Coronary artery (tissue), 2 donors: ENCODE measurements around the gene C19orf44.
A peak's percentile ranks its signal among the peaks of the same experiment; 100 is the strongest.
"Not testable (repeated sequence)": the region's sequence is repeated elsewhere in the genome, so short reads cannot be mapped to it uniquely, and the experiment has no call there.

ENCODE experiments used
- DNase-seq: peaks from one replicate; pipeline ENCODE4 v3.0.0-alpha.2; 2017; ENCODE audit warnings: low spot score
- H3K27ac ChIP-seq, 2 donors: fragments of 200-600 bp; sonication (generic); one replicate each; pipeline ENCODE4 v1.5.1; 2016 to 2019
- H3K4me3 ChIP-seq: fragments of 200-600 bp; sonication (generic); 2 replicates; pipeline ENCODE4 v1.5.1; 2016; ENCODE audit warnings: mild to moderate bottlenecking, moderate library complexity
- TF ChIP-seq, protein P1 (sequence below): fragments of 200-600 bp; sonication (generic); IDR thresholded peaks from one replicate; pipeline ENCODE4 v1.5.1; 2019; ENCODE audit warnings: antibody characterized with exemption

C19orf44 gene

DNA sequence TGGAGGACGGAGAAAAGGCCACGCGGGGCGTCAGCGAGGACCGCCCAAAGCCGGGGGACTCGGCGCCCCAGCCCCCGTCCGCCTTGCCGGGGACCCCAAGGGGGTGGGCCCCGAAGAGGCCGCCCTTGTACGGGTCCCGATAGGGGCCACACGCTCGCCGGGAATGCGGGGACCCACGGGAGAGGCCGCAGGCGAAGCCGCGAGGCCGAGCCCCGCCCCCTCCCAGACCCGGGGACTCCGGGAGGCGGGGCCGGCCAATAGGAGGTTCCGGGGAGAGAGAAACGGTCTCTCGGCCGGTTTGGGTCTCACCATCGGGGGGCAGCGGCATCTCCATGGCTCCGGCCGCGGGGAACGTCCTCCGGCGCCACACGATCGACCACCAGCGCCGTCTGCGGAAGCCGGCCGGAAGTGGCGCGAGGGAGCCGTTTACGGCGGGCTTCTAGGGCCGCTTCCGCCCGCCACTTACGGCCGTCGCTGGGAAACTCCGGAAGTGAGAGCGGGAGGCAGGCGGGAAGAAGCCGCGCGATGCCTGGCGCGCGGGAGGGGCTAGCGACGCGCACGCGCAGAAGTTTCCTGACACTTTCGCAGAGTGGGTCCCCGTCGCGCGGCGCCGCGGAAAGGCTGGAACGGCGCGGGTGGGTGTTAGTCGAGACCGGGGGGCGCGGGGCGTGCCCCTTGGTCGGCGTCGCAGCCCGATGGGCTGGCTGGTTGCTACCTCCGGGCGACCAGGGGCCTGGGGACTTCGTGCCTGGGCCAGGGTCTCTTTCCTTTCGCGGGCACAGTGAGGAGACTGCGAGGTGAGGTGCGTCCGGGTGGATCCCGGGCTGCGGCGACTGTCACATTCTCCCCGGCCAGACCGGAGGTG, 46.1 kb downstream of the C19orf44 start, which contains the start of gene CHERP:
Gene CHERP, minus strand, starts transcription at position 393 of the 865 bp plus-strand sequence. Its CDS starts 59 bp downstream, at position 334.
- H3K4me3 ChIP-seq = peak within 1 kb of the TSS; percentile 90
- H3K27ac ChIP-seq = peak within 1 kb of the TSS; percentile 80 to 89
- TF ChIP-seq, protein P1, sequence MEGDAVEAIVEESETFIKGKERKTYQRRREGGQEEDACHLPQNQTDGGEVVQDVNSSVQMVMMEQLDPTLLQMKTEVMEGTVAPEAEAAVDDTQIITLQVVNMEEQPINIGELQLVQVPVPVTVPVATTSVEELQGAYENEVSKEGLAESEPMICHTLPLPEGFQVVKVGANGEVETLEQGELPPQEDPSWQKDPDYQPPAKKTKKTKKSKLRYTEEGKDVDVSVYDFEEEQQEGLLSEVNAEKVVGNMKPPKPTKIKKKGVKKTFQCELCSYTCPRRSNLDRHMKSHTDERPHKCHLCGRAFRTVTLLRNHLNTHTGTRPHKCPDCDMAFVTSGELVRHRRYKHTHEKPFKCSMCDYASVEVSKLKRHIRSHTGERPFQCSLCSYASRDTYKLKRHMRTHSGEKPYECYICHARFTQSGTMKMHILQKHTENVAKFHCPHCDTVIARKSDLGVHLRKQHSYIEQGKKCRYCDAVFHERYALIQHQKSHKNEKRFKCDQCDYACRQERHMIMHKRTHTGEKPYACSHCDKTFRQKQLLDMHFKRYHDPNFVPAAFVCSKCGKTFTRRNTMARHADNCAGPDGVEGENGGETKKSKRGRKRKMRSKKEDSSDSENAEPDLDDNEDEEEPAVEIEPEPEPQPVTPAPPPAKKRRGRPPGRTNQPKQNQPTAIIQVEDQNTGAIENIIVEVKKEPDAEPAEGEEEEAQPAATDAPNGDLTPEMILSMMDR = no peak
- peak; percentile 93 for DNase-seq

DNA sequence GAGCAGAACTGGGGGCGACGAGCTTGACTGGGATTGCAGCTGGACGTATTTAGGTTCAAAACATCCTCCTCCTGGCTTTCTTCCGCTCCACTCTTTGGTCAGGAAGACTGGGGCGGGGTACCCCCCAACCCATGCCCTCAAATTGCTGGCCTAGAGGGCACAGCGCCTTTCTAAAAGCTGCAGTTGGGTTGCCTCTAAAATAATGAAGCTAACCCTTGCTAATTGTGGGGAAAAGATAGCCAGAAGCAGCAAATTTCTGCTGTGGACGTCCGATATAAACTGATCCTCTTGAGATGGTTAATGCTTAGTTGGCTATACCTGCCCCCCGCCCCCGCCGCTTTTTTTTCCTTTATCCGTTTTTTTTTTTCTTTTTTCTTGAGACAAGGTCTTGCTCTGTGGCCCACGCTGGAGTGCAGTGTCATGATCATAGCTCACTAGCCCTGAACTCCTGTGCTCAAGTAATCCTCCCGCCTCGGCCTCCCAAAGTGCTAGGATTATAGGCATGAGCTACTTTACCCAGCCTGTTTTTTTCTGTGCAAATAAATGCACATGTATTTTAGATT, 46.8 kb downstream of the C19orf44 start:
- TF ChIP-seq, protein P1 = no peak
- Histone ChIP-seq H3K27ac (peak overlapping the region; percentile 80 to 89), H3K4me3 (peak overlapping the region; percentile 90)
- DNase-seq = no peak

DNA sequence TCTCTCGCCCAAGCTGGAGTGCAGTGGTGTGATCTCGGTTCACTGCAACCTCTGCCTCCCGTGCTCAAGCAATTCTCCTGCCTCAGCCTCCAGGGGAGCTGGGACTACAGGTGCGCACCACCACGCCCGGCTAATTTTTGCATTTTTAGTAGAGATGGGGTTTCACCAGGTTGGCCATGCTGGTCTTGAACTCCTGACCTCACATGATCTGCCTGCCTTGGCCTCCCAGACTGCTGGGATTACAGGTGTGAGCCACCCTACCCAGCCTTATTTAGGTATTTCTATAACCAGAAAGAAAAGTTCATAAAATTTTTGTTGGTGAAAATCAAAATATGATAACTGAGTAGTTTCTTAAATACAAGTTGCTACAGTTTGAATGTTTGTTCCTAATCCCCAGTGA, 47.5 kb downstream of the C19orf44 start:
- not testable (repeated sequence) for H3K27ac ChIP-seq, H3K4me3 ChIP-seq

DNA sequence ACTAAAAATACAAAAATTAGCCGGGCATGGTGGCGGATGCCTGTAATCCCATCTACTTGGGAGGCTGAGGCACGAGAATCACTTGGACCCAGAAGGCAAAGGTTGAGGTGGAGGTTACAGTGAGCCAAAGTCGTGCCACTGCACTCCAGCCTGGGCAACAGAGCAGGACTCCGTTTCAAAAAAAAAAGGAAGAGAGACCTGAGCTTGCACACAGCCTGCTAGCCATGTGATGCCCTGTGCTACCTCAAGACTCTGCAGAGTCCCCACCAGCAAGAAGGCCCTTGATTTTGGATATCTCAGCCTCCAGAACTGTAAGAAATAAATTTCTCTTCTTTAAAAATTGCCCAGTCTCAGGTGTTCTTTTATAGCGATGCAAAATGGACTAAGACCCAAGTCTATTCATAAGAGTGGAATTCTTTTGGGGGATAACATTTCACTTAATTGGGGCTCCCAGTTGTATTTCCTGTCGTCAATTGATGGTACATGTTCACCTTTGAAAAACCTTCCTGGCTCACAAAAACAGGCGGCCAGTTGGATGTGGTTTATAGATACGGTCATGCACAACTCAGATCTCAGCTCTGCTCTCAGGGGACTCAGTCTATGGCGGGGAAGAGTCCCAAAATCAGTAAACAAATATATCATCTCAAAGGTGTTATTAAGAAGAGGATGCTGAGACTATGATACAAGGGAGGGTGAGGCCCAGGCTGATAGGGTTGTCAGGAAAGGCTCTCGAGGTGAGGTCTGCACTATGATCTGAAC, 48.5 kb downstream of the C19orf44 start:
- H3K4me3 ChIP-seq = no peak overlapping the region
- TF ChIP-seq, protein P1 = no peak
- DNase-seq = no peak
- H3K27ac ChIP-seq = no peak overlapping the region

More for the DNA sequence above, 47.5 kb downstream of the C19orf44 start:
- not testable (repeated sequence) for DNase-seq

DNA sequence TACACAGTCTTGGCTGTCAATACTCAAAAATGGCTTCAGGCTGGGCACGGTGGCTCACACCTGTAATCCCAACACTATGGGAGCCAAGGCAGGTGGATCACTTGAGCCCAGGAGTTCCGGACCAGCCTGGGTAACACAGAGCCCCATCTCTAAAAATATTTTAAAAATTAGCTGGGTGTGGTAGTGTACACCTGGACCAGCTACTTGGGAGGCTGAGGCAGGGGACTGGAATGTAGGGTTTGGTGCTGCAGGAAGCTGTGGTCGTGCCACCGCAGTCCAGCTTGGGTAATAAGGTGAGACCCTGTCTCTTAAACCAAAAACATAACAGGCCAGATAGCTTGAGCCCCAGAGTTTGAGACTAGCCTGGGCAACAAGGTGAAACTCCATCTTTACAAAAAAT, 52.8 kb downstream of the C19orf44 start:
- DNase-seq = no peak

DNA sequence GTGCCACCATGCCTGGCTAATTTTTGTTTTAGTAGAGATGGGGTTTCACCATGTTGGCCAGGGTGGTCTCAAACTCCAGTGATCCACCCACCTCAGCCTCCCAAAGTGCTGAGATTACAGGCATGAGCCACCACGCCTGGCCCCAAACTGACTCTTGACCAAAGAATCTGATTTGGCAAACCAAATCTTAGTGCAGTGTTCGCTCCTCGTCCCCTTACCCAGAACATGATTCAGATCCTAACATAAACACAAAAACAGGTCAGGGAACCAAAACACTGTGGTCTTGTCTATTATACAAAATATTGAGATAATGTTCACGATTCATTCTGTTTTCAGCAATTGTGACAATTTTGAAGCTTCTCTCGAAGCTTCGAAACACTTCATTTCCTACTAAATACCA, 55.7 kb downstream of the C19orf44 start:
- not testable (repeated sequence) for DNase-seq, H3K27ac ChIP-seq, H3K4me3 ChIP-seq

More for the DNA sequence above, 52.8 kb downstream of the C19orf44 start:
- TF ChIP-seq, protein P1 = no peak
- Histone ChIP-seq H3K27ac (no peak overlapping the region), H3K4me3 (no peak overlapping the region)

DNA sequence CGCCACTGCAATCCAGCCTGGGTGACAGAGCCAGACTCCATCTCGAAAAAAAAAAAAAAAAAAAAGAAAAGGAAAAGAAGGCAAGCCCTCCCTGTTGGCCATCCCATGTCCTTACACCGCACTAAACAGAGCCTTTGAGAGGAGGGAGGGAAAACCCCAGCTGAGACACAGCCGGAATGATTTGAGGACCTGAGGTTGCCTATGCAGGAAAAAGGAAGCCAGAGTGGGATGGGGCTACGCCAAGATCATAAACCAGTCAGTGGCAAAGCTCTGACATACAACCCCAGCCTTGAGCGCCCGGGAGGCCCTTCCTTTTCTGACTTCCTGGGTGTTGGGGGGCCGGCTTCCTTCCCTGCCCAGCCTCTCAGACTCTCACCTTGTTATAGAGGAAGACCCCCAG, 58.6 kb downstream of the C19orf44 start:
- no peak overlapping the region for H3K27ac ChIP-seq
- DNase-seq = no peak
- H3K4me3 ChIP-seq = no peak overlapping the region
- TF ChIP-seq, protein P1 = no peak
